ENCODE data around the gene DDR2. TPM values are rescaled to one million over a fixed set of nuclear protein-coding genes. Genes with fewer than 3 reads are reported as not detected.

The DDR2 gene
- total RNA-seq, 1 donor from 2014 or later: 0.69 TPM

DNA sequence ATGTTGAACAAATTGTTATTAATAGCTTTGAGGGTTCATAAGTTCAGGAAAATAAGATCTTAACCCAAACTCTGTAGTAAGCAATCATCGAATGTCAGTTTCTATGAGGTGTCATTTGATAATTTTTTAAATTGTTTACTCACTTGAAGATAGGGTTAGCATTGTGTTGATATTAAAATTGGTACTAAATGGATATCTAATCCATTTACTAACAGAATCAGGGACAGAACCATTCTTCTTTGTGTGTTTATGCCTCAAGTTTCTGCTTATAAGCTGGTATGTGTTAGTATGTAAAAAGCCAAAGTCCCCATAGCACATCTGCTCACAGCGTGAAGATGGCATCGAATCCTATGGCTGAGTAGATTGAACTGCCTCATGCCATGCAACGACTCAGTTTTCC is 13.4 kb downstream of the DDR2 start:
- Histone ChIP-seq H3K9ac (no peak overlapping the region), H3F3A (ENCODE audit: low read depth) (no peaks in the 10 kb centered on the region), H2AFZ (replicated peaks) (no peak overlapping the region), H3K27me3 (no peaks in the 10 kb centered on the region), H3K27ac (no peak overlapping the region), H3K9me3 (ENCODE audit: low read depth) (no peaks in the 10 kb centered on the region), H4K20me1 (ENCODE audit: low read depth) (no peaks in the 10 kb centered on the region), H3K4me3 (no peak overlapping the region), H3K79me2 (ENCODE audit: low read depth) (no peaks in the 10 kb centered on the region), H3K4me2 (no peak overlapping the region), H3K4me1 (peaks cover 13% of the 10 kb centered on the region), H3K36me3 (no peaks in the 10 kb centered on the region)
- TF ChIP-seq EZH2 (IDR thresholded peaks at IDR 0.05) (no peak), CTCF (IDR thresholded peaks at IDR 0.05) (no peak), EZH2phosphoT487 (IDR thresholded peaks at IDR 0.05) (no peak)
- Mint-ChIP-seq H3K36me3 (no peaks in the 10 kb centered on the region), H3K27me3 (ENCODE audit: insufficient read depth, low read depth) (peaks cover 5% of the 10 kb centered on the region), H3K9me3 (no peaks in the 10 kb centered on the region), H3K4me1 (peaks cover 22% of the 10 kb centered on the region), H3K4me3 (no peak overlapping the region), H3K27ac (no peak overlapping the region)
- no peak for DNase-seq (ENCODE audit: low spot score)

- peaks cover 30% of the 10 kb centered on the region for H3K4me1 Mint-ChIP-seq
- Histone ChIP-seq H3K36me3 (no peaks in the 10 kb centered on the region), H2AFZ (replicated peaks) (peak overlapping the region; percentile 65), H3K4me2 (peak overlapping the region; percentile 58), H4K20me1 (ENCODE audit: low read depth) (no peaks in the 10 kb centered on the region), H3K9ac (no peak overlapping the region), H3K4me1 (peaks cover 13% of the 10 kb centered on the region), H3K9me3 (ENCODE audit: low read depth) (no peaks in the 10 kb centered on the region), H3K4me3 (no peak overlapping the region), H3K27ac (no peak overlapping the region), H3F3A (ENCODE audit: low read depth) (no peaks in the 10 kb centered on the region), H3K79me2 (ENCODE audit: low read depth) (no peaks in the 10 kb centered on the region), H3K27me3 (no peaks in the 10 kb centered on the region)
- peak; percentile 66 for DNase-seq (ENCODE audit: low spot score)
- TF ChIP-seq CTCF (IDR thresholded peaks at IDR 0.05): no peak
- no peak for TF ChIP-seq EZH2 (IDR thresholded peaks at IDR 0.05)
- TF ChIP-seq EZH2phosphoT487 (IDR thresholded peaks at IDR 0.05): no peak
- no peaks in the 10 kb centered on the region for H3K9me3 Mint-ChIP-seq
- no peaks in the 10 kb centered on the region for H3K36me3 Mint-ChIP-seq
- peak overlapping the region; percentile 93 for H3K27ac Mint-ChIP-seq
- H3K4me3 Mint-ChIP-seq: peak overlapping the region; percentile 57
- peaks cover 6% of the 10 kb centered on the region for H3K27me3 Mint-ChIP-seq (ENCODE audit: insufficient read depth, low read depth)
Observed at GRCh38 chr1:162649583-162649982, 17.3 kb downstream of the DDR2 start.

DNA sequence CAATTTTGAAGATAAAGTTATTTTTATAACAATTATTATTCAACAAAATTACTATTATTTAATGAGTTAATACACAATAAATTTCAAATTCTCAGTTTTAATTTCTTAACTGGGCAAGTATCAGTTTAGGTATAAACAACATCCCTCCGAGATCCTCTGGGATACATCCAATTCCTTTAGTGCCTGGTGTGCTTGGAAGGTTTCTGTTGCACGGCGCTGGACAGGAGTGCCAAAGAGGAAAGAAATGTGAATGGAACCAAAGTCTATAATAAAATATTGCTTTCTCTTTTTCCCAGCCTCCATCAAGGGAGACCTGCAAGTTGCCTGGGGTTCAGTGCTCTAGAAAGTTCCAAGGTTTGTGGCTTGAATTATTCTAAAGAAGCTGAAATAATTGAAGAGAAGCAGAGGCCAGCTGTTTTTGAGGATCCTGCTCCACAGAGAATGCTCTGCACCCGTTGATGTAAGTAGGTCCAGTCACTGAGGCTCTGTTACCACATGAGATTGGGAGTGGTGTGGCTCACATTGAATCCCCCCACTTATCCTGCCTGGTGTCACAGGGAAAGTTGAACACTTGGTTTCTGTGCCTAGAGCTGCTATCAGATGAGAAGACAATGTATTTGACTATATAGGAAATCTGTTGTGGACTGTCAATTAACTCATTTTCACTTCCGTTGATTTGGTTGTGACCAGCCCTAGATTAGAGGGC is 22.8 kb downstream of the DDR2 start:
- H3K4me3 ChIP-seq: no peak overlapping the region
- no peaks in the 10 kb centered on the region for H3K9me3 ChIP-seq (ENCODE audit: low read depth)
- H3F3A ChIP-seq (ENCODE audit: low read depth): no peaks in the 10 kb centered on the region
- no peak for DNase-seq (ENCODE audit: low spot score)
- H3K79me2 ChIP-seq (ENCODE audit: low read depth): no peaks in the 10 kb centered on the region
- Mint-ChIP-seq H3K4me1 (peaks cover 9% of the 10 kb centered on the region), H3K27ac (no peak overlapping the region), H3K27me3 (ENCODE audit: insufficient read depth, low read depth) (peaks cover 8% of the 10 kb centered on the region), H3K4me3 (no peak overlapping the region), H3K36me3 (no peaks in the 10 kb centered on the region), H3K9me3 (peaks cover 4% of the 10 kb centered on the region)
- no peaks in the 10 kb centered on the region for H4K20me1 ChIP-seq (ENCODE audit: low read depth)
- TF ChIP-seq CTCF (IDR thresholded peaks at IDR 0.05): no peak
- no peak for TF ChIP-seq EZH2phosphoT487 (IDR thresholded peaks at IDR 0.05)
- no peak for TF ChIP-seq EZH2 (IDR thresholded peaks at IDR 0.05)
- no peaks in the 10 kb centered on the region for H3K27me3 ChIP-seq
- peaks cover under 1% of the 10 kb centered on the region for H3K4me1 ChIP-seq
- peak overlapping the region; percentile 63 for H2AFZ ChIP-seq (replicated peaks)
- H3K36me3 ChIP-seq: no peaks in the 10 kb centered on the region
- no peak overlapping the region for H3K4me2 ChIP-seq
- H3K27ac ChIP-seq: no peak overlapping the region
- H3K9ac ChIP-seq: no peak overlapping the region
